Activated CD4-positive, alpha-beta memory T cell treated with anti-CD3 and anti-CD28 coated beads, Interleukin-2, amount 10 ng/mL, durations not matched to agents 7 days and 5 days (primary cell): ENCODE results near the gene KLHL34. TPM values are rescaled to one million over a fixed set of nuclear protein-coding genes. Genes with fewer than 3 reads are reported as not detected.

ENCODE experiments used
- CTCF ChIA-PET: fragments of 350-600 bp; sonication (Branson Sonifier 250); formaldehyde crosslinking; loops from one replicate; lab custom pipeline; 2021; ENCODE audit warnings: antibody characterized with exemption, inconsistent platforms; lab: Charles Lee
- POLR2A ChIA-PET: fragments of 350-600 bp; sonication (Branson Sonifier 250); formaldehyde crosslinking; loops from one replicate; lab custom pipeline; 2021; ENCODE audit warnings: antibody characterized with exemption; lab: Charles Lee
- DNase-seq: peaks from one replicate; pipeline ENCODE4 v3.0.0-alpha.2; 2020
- H3K27ac Mint-ChIP-seq: one replicate; pipeline ENCODE4 v1.8.0; 2021; ENCODE audit warnings: mild to moderate bottlenecking, mixed read lengths
- H3K27me3 Mint-ChIP-seq: one replicate; pipeline ENCODE4 v1.8.0; 2021; ENCODE audit warnings: mixed read lengths
- H3K36me3 Mint-ChIP-seq: one replicate; pipeline ENCODE4 v1.8.0; 2021; ENCODE audit warnings: low read depth, mixed read lengths
- H3K4me1 Mint-ChIP-seq: one replicate; pipeline ENCODE4 v1.8.0; 2021; ENCODE audit warnings: mixed read lengths
- H3K4me3 Mint-ChIP-seq: one replicate; pipeline ENCODE4 v1.8.0; 2021; ENCODE audit warnings: mild to moderate bottlenecking, mixed read lengths
- H3K9me3 Mint-ChIP-seq: one replicate; pipeline ENCODE4 v1.8.0; 2021; ENCODE audit warnings: mixed read lengths
- total RNA-seq, 2 experiments: library from RNA; stranded (reverse); gene quantifications; one replicate each; pipeline ENCODE4 v1.2.3, GENCODE V29; 2021

Gene KLHL34
- total RNA-seq, 2 experiments from 2014 or later: 0.40 to 0.58 TPM

DNA sequence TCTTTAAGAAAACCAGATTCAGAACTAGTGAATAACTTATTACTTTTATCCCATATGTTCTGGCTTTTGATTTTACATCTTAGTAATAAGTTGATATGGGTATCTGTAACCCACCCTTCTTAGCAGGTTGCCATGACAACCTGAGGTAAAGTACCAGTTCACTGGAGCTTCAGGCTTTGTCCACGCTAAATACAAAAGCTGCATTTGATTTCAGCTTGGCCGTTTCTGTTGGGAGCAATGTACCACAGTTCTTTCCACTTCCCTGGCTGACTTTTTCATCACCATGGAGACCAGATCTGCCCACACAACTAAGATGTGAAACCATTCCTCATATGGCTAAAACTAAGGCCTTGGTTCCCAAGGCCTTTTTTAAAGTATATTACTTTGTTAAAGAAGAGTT, 26.1 kb downstream of the KLHL34 start:
- Mint-ChIP-seq H3K4me3 (no peak overlapping the region), H3K27ac (no peak overlapping the region), H3K36me3 (no peaks in the 10 kb centered on the region), H3K9me3 (no peaks in the 10 kb centered on the region), H3K4me1 (no peaks in the 10 kb centered on the region), H3K27me3 (no peaks in the 10 kb centered on the region)
- POLR2A ChIA-PET: no interaction called here
- DNase-seq: no peak
- CTCF ChIA-PET: no interaction called here

DNA sequence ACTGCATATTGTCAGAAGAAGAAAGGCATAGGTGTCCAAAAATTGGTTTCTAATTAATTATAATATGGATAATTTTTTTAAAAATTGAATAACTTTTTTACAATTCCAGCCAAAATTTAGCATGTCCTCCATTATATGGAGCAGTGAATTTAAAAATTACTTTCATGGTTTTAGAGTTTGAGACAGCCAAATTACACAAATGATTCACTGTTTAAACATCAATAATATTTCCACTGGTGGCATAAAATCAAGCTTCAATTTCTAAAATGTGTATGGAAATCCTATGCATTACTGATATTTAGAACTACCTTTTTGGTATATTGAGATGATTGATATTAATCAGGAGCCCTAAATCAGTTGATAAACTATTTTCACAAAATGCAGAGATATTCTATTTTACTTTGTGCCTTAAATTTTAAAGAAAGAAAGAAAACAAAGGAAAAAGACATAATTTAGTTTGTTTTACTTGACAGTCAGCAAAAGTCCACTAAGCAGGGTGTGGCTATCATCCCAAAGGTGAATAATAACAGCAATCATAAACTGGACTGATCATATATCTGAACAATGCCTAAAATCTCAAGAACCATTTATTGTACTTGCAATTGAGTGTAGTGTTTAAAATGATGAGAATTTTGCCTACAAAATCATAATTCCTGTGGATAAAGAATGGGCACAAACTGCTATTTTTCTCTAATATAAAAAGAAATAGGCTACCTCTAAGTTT, 34.2 kb downstream of the KLHL34 start:
- H3K27me3 Mint-ChIP-seq: no peaks in the 10 kb centered on the region

DNA sequence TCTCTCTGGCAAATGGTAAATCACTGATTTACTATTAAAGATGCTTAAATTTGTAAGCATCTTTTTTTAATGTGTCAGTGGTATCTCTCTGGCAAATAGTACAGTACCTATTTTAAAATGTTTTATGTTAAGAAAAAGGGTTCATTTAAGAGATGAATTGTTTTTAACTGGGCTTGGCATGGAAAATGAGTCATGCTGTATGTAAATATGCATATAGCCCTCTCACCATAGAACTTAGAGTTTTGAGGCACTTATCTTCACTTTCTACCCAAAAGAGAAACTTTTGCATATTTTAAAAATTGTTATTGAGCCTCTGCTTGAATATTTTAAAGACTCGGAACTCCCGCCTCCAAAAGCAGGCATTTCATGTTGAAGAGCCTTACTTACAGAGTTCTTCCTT, 37.9 kb downstream of the KLHL34 start:
- H3K4me1 Mint-ChIP-seq: no peaks in the 10 kb centered on the region
- H3K9me3 Mint-ChIP-seq: no peaks in the 10 kb centered on the region
- ChIA-PET POLR2A (no interaction called here), CTCF (no interaction called here)
- H3K27me3 Mint-ChIP-seq: no peaks in the 10 kb centered on the region
- no peak for DNase-seq
- H3K27ac Mint-ChIP-seq: no peak overlapping the region
- H3K4me3 Mint-ChIP-seq: no peak overlapping the region
- no peaks in the 10 kb centered on the region for H3K36me3 Mint-ChIP-seq

More for the DNA sequence above, 34.2 kb downstream of the KLHL34 start:
- ChIA-PET POLR2A (no interaction called here), CTCF (no interaction called here)
- Mint-ChIP-seq H3K9me3 (no peaks in the 10 kb centered on the region), H3K27ac (no peak overlapping the region), H3K4me3 (no peak overlapping the region), H3K4me1 (no peaks in the 10 kb centered on the region), H3K36me3 (no peaks in the 10 kb centered on the region)
- no peak for DNase-seq

DNA sequence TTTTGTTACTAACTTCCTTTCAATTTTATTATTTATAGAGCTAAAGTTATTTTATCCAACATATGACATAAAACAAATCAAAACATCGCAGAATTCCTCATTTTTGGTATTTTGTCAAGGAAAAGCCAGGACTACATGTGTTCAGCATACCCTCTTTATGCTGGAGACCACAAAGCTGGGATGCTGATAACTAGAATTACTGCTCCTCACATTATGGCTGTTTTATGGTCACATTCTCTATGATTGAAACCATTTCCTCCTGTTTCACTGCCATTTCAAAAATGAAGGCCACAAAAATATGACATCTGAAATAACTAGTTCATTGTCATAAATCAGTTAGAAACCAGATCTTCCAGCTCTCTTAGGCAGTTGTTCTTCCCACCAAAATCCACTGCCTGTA, 41.7 kb downstream of the KLHL34 start:
- DNase-seq: no peak
- Mint-ChIP-seq H3K27me3 (no peaks in the 10 kb centered on the region), H3K36me3 (no peaks in the 10 kb centered on the region), H3K27ac (no peak overlapping the region), H3K4me3 (no peak overlapping the region), H3K4me1 (no peaks in the 10 kb centered on the region), H3K9me3 (no peaks in the 10 kb centered on the region)
- CTCF ChIA-PET: no interaction called here
- POLR2A ChIA-PET: no interaction called here

DNA sequence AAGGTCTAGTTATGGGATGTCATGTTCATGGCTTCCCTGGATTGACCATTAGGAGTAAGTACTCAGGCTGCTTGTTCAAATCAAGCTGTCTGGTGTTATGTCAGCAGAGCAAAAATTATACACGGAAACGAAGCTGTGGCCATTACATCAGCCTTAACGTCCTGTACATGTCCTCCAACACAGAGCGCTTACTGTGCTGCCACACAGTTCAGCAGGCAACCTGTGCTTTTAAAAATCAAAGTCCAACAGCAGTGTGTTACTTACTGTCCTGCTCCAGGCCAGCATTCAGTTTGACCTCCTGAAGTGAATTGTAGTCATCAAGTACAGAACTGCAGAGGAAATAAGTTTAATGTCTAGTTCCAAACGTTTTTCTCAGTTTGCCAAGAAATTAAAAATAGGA, 46.0 kb downstream of the KLHL34 start:
- Mint-ChIP-seq H3K9me3 (no peaks in the 10 kb centered on the region), H3K4me1 (no peaks in the 10 kb centered on the region), H3K27ac (no peak overlapping the region), H3K36me3 (no peaks in the 10 kb centered on the region), H3K4me3 (no peak overlapping the region), H3K27me3 (no peaks in the 10 kb centered on the region)
- CTCF ChIA-PET: no interaction called here
- POLR2A ChIA-PET: no interaction called here
- DNase-seq: no peak

DNA sequence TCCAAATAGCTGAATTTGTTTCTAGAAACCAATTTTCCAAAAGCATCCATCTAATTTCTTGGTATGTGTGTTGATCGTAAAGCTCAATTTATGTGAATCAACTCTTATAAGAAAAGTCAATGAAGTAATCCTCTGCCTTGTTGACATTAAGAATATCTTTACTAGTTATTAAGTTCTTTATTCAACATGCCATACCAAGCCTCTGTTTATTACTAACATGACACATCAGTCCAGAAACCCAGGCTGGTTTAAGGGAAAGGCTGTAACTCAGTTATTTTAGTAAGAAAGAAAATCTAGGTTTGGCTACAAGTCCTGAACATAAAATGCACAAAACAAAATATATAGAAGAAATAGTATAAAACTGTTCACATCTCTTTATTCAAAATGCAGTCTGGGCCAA, 48.0 kb downstream of the KLHL34 start:
- H3K36me3 Mint-ChIP-seq: no peaks in the 10 kb centered on the region
- H3K4me3 Mint-ChIP-seq: no peak overlapping the region
- H3K9me3 Mint-ChIP-seq: no peaks in the 10 kb centered on the region
- H3K4me1 Mint-ChIP-seq: no peaks in the 10 kb centered on the region
- DNase-seq: no peak
- POLR2A ChIA-PET: no interaction called here
- no peaks in the 10 kb centered on the region for H3K27me3 Mint-ChIP-seq
- CTCF ChIA-PET: no interaction called here
- no peak overlapping the region for H3K27ac Mint-ChIP-seq

DNA sequence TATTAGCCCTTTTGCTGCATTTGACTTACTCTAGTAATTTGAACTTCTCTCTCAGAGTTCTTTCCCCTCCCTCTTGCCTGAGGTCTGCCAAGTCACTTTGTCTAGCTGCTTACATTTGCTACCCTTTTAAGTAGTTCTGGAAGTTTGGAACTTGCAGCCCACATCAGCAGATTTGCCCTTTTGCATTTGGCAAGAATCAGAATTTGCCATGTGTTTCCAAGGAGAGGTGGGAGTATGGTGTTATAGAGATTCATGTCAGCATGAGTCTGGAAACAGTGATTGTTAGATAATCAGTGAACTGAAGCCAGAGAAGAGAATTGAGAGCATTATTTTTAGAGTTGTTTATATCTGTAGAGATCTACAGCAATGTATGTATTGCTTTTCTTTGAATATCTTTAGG, 52.1 kb downstream of the KLHL34 start:
- POLR2A ChIA-PET: no interaction called here
- CTCF ChIA-PET: no interaction called here
- H3K27ac Mint-ChIP-seq: no peak overlapping the region

More for the DNA sequence above, 52.1 kb downstream of the KLHL34 start:
- no peaks in the 10 kb centered on the region for H3K9me3 Mint-ChIP-seq
- no peaks in the 10 kb centered on the region for H3K27me3 Mint-ChIP-seq
- H3K4me3 Mint-ChIP-seq: no peak overlapping the region
- DNase-seq: no peak
- H3K4me1 Mint-ChIP-seq: no peaks in the 10 kb centered on the region
- H3K36me3 Mint-ChIP-seq: no peaks in the 10 kb centered on the region

Other genes starting within 250 kb of the KLHL34 start
- gene SMPX, start 99.8 kb upstream of the KLHL34 start, total RNA-seq: not detected
- gene MBTPS2, start 181.3 kb upstream of the KLHL34 start, total RNA-seq: 1 to 10 TPM; 8.5 to 9.1 TPM
- 1 to 10 TPM; 1.3 TPM for gene YY2, start 197.7 kb upstream of the KLHL34 start, total RNA-seq